SJCRH30 (cell line): ENCODE data around the gene RABGAP1L. TPM values are rescaled to one million over a fixed set of nuclear protein-coding genes. Genes with fewer than 3 reads are reported as not detected.
"Not testable (repeated sequence)": the region's sequence is repeated elsewhere in the genome, so short reads cannot be mapped to it uniquely, and the experiment has no call there.

Source experiments
- DNase-seq, 2 experiments: peaks; one replicate each; pipeline ENCODE4 v3.0.0-alpha.2; 2015 to 2020
- H3K27ac ChIP-seq: fragments of 250-450 bp; sonication (Bioruptor Pico); 2 replicates; pipeline ENCODE4 v1.5.1; 2020; ENCODE audit warnings: mild to moderate bottlenecking, moderate library complexity
- H3K27me3 ChIP-seq: fragments of 250-450 bp; sonication (Bioruptor Pico); 2 replicates; pipeline ENCODE4 v1.5.1; 2020; ENCODE audit warnings: mild to moderate bottlenecking, moderate library complexity
- H3K36me3 ChIP-seq: fragments of 250-450 bp; sonication (Bioruptor Pico); 2 replicates; pipeline ENCODE4 v1.5.1; 2020; ENCODE audit warnings: mild to moderate bottlenecking, moderate library complexity
- H3K4me1 ChIP-seq: fragments of 250-450 bp; sonication (Bioruptor Pico); 2 replicates; pipeline ENCODE4 v1.5.1; 2020; ENCODE audit warnings: mild to moderate bottlenecking, moderate library complexity
- H3K4me3 ChIP-seq: fragments of 250-450 bp; sonication (Bioruptor Pico); 2 replicates; pipeline ENCODE4 v1.5.1; 2020; ENCODE audit warnings: mild to moderate bottlenecking, moderate library complexity
- H3K9me3 ChIP-seq: fragments of 250-450 bp; sonication (Bioruptor Pico); replicated peaks from 2 replicates; pipeline ENCODE4 v1.5.1; 2020; ENCODE audit warnings: mild to moderate bottlenecking, moderate library complexity
- total RNA-seq: library from RNA; depleted of rRNA; stranded (reverse); fragments of >200 nt; shearing (Covaris generic); gene quantifications from 2 replicates; pipeline ENCODE4 v1.2.3, GENCODE V29; 2014

Gene RABGAP1L
- total RNA-seq, 1 experiment from 2014 or later = 22.6 TPM

DNA sequence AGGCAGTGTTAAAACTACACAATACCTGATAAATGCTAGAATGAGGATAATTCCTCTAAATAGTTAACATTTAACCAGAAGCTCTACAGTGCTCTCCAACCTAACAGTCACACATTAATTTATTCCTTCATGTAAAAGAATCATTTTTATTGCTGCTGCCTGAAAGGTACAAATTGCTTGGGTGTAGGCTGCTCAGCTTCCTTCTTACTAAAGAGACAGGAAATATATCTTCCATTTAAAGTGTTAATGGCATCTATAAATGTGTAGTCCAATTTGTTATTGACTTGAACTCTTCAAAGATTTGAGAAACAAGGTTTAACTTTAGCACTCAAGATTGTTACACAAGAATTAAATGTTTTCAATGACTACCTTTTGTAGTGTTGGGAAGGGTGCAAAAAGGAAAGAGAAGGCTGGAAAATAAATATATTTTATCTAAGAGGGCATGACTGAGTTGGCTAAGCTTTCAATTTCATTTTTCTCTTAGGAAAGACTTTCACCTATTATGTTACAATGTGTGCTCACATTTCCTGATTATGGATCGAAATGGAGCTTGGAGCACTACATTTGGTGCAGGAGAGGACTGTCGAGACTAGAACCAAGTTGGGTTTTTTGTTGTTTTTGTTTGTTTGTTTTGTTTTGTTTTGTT is 734.9 kb downstream of the RABGAP1L start:
- no peak overlapping the region for H3K4me3 ChIP-seq
- no peaks in the 10 kb centered on the region for H3K4me1 ChIP-seq
- no peaks in the 10 kb centered on the region for H3K27me3 ChIP-seq
- H3K9me3 ChIP-seq = no peaks in the 10 kb centered on the region
- DNase-seq = no peak
- H3K36me3 ChIP-seq = no peaks in the 10 kb centered on the region
- H3K27ac ChIP-seq = no peak overlapping the region

DNA sequence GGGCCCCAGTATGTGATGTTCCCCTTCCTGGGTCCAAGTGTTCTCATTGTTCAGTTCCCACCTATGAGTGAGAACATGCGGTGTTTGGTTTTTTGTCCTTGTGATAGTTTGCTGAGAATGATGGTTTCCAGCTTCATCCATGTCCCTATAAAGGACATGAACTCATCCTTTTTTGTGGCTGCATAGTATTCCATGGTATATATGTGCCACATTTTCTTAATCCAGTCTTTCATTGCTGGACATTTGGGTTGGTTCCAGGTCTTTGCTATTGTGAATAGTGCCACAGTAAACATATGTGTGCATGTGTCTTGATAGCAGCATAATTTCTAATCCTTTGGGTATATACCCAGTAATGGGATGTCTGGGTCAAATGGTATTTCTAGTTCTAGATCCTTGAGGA is 736.3 kb downstream of the RABGAP1L start:
- DNase-seq = peak in 1 of 2 experiments; percentile 22
- not testable (repeated sequence) for H3K4me1 ChIP-seq, H3K27me3 ChIP-seq, H3K27ac ChIP-seq, H3K4me3 ChIP-seq, H3K36me3 ChIP-seq, H3K9me3 ChIP-seq

DNA sequence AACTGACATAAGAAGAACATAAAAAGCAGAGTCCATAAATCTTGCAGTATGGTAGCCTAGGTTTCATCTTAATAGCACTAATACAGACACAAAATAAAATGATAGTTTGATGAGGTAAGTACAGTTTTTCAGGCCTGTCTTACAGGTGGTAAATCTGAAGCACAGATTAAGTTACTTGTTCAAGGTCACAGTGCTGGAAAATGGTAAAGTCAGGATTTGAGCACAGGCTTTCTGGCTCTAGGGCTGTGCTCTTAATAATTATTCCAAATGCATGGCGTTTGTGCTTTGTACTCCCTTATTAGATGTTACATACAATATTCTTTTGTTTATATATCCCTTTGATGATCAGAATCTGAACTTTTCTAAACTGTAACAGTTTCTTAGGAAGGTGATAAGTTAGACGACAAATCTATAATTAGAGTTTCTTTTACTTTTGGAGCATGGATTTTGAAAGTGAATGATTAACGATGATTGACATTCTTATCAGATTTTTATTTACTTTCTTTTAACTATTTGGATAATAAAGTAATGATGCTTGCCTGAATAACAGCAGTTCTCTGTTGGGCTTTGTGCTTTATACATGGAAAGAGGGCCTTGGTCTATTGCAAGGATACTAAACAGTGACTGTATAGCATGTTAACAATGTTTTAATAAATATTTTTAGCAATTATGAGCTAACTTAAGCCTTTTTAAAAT is 738.9 kb downstream of the RABGAP1L start:
- no peak for DNase-seq
- H3K36me3 ChIP-seq = no peaks in the 10 kb centered on the region
- H3K27ac ChIP-seq = no peak overlapping the region
- no peaks in the 10 kb centered on the region for H3K4me1 ChIP-seq
- H3K27me3 ChIP-seq = no peaks in the 10 kb centered on the region
- no peaks in the 10 kb centered on the region for H3K9me3 ChIP-seq
- no peak overlapping the region for H3K4me3 ChIP-seq

DNA sequence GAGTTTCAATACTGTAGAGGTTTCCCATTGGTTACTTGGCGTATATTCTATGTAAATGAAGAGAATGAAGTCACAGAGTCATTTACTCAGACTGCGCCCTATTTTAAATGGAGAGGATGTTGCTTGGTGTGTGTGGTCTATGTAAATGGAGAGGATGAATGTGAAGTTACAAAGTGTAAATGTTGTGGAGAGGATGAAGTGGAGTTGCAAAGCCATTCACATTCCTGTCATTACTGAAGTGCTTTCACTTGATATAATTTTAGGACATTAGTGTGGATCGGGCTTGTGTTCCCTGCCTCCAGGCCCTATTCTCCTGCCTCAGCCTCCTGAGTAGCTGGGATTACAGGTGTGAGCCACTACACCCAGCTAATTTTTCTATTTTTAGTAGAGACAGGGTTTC is 741.0 kb downstream of the RABGAP1L start:
- H3K36me3 ChIP-seq = no peaks in the 10 kb centered on the region
- no peak overlapping the region for H3K27ac ChIP-seq
- H3K4me3 ChIP-seq = no peak overlapping the region
- H3K4me1 ChIP-seq = no peaks in the 10 kb centered on the region
- no peaks in the 10 kb centered on the region for H3K27me3 ChIP-seq
- DNase-seq = no peak
- no peaks in the 10 kb centered on the region for H3K9me3 ChIP-seq

DNA sequence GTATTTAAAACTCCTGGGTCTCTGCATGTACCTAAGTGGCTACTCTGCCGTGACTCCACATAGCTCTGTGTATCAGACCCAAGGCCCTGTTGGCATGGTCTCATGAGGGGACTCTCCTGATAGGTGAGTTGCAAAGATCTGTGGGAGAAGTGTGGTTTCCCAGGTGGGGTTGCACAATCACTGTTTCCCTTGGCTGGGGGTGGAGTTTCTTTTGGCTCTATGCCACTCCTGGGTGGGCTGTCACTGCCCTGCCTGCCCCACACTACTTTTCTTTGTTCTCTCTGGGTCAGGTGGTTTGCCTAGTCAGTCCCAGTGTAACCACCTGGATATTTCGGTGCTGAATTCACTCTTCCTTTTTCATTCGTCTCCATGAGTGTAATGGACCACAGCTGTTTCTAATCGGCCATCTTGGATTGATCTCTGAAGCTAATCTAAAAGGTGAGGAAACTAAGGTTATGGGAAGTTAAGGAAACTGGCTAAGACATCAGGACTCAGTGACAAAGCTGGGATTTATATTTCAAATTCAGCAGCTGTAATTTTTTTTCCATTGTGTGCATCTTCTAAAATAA is 743.3 kb downstream of the RABGAP1L start:
- Histone ChIP-seq H3K9me3 (no peaks in the 10 kb centered on the region), H3K27ac (no peak overlapping the region), H3K36me3 (no peaks in the 10 kb centered on the region), H3K27me3 (no peaks in the 10 kb centered on the region), H3K4me1 (no peaks in the 10 kb centered on the region), H3K4me3 (no peak overlapping the region)
- DNase-seq = peak in 1 of 2 experiments; percentile 3

DNA sequence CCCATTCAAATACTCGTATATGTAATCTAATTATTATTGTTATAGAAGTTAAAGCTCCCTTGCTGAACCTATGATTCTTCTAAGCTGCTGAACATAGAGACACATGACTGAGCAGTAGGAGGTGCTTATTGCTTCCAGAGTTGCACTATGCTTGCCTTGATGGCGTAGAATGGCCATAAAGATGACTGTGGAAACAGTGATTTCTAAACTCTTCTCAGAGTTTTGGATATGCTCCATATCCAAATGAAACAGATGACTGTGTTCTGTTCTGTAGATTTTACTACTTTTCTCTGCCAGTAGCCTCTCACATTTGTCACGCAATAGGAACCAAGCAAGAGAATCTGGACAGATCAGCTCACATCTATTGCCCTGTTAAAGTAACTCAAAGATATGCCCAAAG is 752.3 kb downstream of the RABGAP1L start:
- Histone ChIP-seq H3K4me3 (no peak overlapping the region), H3K9me3 (no peaks in the 10 kb centered on the region), H3K27ac (no peak overlapping the region), H3K4me1 (no peaks in the 10 kb centered on the region), H3K36me3 (no peaks in the 10 kb centered on the region), H3K27me3 (no peaks in the 10 kb centered on the region)
- no peak for DNase-seq

DNA sequence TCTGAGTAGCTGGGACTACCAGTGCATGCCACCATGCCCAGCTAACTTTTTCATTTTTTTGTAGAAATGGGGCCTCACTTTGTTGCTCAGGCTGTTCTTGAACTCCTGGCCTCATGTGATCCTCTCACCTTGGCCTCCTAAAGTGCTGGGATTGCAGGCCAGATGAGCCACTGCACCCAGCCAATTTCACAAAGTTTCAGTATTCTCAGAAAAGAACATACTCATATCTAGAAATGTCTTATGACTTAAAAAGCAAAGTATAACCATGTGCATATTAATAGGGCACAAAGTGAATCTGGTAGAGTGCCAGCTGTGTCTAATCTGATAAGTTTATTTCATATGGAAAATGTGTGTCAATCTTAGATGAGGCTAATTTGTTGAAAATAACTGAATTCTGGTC is 752.9 kb downstream of the RABGAP1L start:
- Histone ChIP-seq H3K36me3 (no peaks in the 10 kb centered on the region), H3K27me3 (no peaks in the 10 kb centered on the region), H3K4me3 (no peak overlapping the region), H3K4me1 (no peaks in the 10 kb centered on the region), H3K27ac (no peak overlapping the region), H3K9me3 (no peaks in the 10 kb centered on the region)
- no peak for DNase-seq

DNA sequence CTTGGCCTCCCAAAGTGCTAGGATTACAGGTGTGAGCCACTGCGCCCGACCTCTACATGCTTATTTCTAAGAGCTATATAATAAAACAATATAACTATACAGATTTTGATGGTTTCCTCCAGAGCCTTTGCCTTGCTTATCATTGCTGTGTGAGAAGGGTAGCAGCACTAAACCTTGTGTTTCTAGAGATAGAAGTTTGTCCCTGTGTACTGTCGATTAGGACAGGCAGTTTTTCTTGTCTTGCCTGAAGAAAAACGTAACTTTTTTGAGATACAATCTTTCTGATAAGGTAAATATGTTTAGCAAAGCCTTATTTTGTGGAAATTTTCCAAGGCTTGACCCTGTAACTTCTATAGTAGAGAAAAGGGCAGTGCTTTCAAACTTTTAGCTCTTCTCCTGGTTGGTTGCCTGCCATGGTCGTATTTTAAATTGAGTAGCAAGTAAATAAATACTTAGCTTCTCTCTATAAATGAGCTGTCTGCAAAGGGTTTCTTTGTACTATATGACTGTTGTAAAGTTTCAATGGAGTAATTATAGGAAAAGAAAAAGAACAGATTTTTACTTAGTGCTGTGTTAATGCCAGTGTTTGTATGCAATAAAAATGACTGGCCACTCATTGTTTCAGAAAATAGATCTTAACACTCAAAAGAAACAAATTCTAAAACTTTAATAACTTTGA is 754.0 kb downstream of the RABGAP1L start:
- Histone ChIP-seq H3K4me1 (no peaks in the 10 kb centered on the region), H3K27me3 (no peaks in the 10 kb centered on the region), H3K27ac (no peak overlapping the region), H3K9me3 (no peaks in the 10 kb centered on the region), H3K4me3 (no peak overlapping the region), H3K36me3 (no peaks in the 10 kb centered on the region)
- DNase-seq = no peak

DNA sequence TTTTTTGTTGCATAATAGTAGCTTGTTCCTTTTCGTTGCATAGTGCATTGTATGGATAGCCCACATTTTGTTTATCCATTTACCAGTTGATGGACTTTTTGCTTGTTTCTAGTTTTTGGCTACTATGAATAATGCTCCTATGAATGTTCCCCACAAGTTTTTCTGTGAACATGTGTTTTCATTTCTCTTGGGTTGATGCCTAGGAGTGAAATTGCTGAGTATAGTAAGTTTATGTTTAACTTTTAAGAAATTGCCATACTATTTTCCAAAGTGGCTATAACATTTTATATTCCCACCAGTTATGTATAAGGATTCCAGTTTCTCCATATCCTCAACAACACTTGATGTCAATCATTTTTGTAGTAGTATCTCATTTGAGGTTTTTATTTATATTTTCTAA is 755.7 kb downstream of the RABGAP1L start:
- H3K36me3 ChIP-seq = no peaks in the 10 kb centered on the region
- no peak for DNase-seq
- H3K4me1 ChIP-seq = no peaks in the 10 kb centered on the region
- H3K27ac ChIP-seq = no peak overlapping the region
- H3K27me3 ChIP-seq = no peaks in the 10 kb centered on the region
- no peak overlapping the region for H3K4me3 ChIP-seq
- no peaks in the 10 kb centered on the region for H3K9me3 ChIP-seq

DNA sequence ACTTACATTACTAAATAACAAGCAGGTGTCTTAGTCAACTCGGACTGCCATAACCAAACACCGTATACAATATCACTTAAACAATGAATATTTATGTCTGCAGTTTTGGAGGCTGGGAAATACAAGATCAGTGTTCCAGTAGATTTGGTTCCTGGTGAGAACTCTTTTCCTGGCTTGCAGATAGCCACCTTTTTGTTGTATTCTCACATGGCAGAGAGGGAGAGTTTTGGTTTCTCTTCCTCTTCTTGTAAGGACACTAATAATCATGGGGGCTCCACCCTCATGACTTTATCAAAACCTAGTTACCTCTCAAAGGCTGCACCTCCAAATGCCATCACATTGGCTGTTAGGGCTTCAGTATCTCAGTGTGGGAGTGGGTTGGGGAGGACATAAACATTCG is 757.5 kb downstream of the RABGAP1L start:
- Histone ChIP-seq H3K27ac (no peak overlapping the region), H3K27me3 (no peaks in the 10 kb centered on the region), H3K4me3 (no peak overlapping the region), H3K4me1 (no peaks in the 10 kb centered on the region), H3K36me3 (no peaks in the 10 kb centered on the region), H3K9me3 (no peaks in the 10 kb centered on the region)
- no peak for DNase-seq

DNA sequence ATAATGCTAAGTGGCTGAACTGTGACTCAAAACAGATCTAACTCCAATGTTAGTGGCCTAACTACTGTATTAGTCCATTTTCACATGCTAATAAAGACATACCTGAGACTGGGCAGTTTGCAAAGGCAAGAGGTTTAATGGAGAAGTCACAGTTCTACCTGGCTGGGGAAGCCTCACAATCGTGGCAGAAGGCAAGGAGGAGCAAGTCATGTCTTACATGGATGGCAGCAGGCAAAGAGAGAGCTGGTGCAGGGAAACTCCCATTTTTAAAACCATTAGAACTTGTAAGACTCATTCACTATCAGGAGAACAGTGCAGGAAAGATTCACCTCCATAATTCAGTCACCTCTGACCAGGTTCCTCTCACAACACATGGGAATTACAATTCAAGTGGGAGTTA is 760.8 kb downstream of the RABGAP1L start:
- no peak overlapping the region for H3K4me3 ChIP-seq
- H3K9me3 ChIP-seq = no peaks in the 10 kb centered on the region
- no peaks in the 10 kb centered on the region for H3K36me3 ChIP-seq
- no peaks in the 10 kb centered on the region for H3K4me1 ChIP-seq
- DNase-seq = no peak
- no peaks in the 10 kb centered on the region for H3K27me3 ChIP-seq
- no peak overlapping the region for H3K27ac ChIP-seq

DNA sequence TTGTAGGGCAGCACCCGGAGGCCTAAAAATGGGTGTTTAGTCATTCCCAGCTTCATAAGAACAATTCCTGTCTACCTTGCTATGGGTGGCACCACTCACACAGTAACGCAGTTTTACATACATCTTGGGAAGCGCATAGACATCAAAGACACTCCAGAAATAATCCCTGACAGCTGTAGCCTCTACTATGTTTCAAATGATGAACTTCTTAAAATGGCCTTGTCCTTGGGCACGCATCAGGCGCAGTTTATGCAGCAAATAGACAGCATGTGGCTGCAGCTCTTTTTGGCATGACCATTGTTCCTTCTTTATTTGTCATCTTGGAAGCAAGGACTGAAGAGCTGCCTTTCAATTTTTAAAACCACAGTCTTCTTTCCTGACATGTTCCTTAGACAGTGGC is 762.8 kb downstream of the RABGAP1L start:
- Histone ChIP-seq H3K27ac (no peak overlapping the region), H3K9me3 (no peaks in the 10 kb centered on the region), H3K27me3 (no peaks in the 10 kb centered on the region), H3K4me3 (no peak overlapping the region), H3K36me3 (no peaks in the 10 kb centered on the region), H3K4me1 (no peaks in the 10 kb centered on the region)
- DNase-seq = no peak

DNA sequence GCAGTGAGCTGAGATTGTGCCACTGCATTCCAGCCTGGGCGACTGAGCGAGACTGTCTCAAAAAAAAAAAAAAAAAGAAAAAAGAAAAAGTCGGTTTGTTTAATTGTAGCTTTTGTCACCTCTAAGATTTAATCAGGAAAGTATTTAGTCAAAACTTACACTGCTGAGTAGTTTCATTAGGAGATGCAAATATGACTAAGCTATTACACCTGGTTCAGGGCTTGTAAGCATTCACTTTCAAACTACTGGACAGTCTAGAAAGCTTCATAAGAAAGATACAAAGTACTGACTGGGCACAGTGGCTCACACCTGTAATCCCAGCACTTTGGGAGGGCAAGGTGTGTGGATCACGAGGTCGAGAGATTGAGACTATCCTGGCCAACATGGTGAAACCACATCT is 764.5 kb downstream of the RABGAP1L start:
- H3K27ac ChIP-seq = no peak overlapping the region
- H3K27me3 ChIP-seq = no peaks in the 10 kb centered on the region
- DNase-seq = no peak
- no peak overlapping the region for H3K4me3 ChIP-seq
- no peaks in the 10 kb centered on the region for H3K9me3 ChIP-seq
- H3K4me1 ChIP-seq = no peaks in the 10 kb centered on the region
- no peaks in the 10 kb centered on the region for H3K36me3 ChIP-seq

DNA sequence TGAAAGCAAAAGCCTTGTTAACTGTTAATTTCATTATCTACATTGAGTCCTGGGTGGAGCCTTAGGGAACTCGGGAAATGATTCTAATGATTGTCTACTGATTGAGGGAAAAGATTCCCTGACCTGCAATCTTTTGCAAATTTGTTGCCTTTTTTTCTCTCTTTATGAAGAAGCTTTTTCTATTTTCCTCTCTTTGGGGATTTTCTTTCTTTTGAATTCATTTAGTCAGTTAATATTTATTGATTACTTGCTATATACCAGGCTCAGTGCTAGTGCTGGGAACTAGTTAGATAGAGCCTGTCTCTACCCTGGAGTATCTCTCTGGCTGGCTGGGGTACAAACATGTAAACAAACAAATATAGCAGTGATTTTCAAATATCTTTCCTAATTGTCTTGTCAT is 769.2 kb downstream of the RABGAP1L start:
- Histone ChIP-seq H3K4me3 (no peak overlapping the region), H3K27me3 (no peaks in the 10 kb centered on the region), H3K27ac (no peak overlapping the region), H3K4me1 (no peaks in the 10 kb centered on the region), H3K9me3 (no peaks in the 10 kb centered on the region), H3K36me3 (no peaks in the 10 kb centered on the region)
- no peak for DNase-seq

DNA sequence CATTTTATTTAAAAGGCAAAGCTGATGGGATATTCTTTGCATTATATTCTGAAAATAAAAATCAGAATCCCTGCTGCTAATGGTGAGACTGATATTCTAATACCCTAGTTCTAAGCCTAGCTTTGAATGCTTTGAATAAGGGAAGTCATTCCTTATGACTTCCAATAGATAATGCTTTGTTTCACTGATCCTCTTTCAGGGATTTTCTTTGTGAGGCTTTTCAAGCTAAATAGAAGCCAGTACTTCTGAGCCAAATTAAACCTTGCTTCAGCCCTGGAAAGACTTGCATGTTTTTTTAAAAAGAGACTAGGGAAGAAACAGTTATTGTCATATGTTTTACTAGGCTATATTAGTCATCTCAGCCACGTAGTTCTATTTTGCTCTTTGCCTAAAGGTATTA is 771.9 kb downstream of the RABGAP1L start:
- H3K9me3 ChIP-seq = no peaks in the 10 kb centered on the region
- H3K36me3 ChIP-seq = no peaks in the 10 kb centered on the region
- H3K27ac ChIP-seq = no peak overlapping the region
- no peak overlapping the region for H3K4me3 ChIP-seq
- DNase-seq = no peak
- no peaks in the 10 kb centered on the region for H3K27me3 ChIP-seq
- H3K4me1 ChIP-seq = no peaks in the 10 kb centered on the region
